ENCODE results near the gene B3GALT6.

Gene B3GALT6

GRCh38 chr1:1216770-1217620 is 15.0 kb upstream of the B3GALT6 start:
- ATAC-seq = peak; percentile 23 to 39

GRCh38 chr1:1217621-1218523 is 14.2 kb upstream of the B3GALT6 start:
- no peak for ATAC-seq

GRCh38 chr1:1218524-1219200 is 13.4 kb upstream of the B3GALT6 start:
- ATAC-seq = no peak

GRCh38 chr1:1219341-1219740 is 12.7 kb upstream of the B3GALT6 start:
- ATAC-seq = peak; percentile 31 to 46

- ATAC-seq = no peak
These were observed 11.8 kb upstream of the B3GALT6 start for GRCh38 chr1:1220197-1220596.

- ATAC-seq = no peak
These were observed 10.0 kb upstream of the B3GALT6 start for GRCh38 chr1:1221887-1222574.

- no peak for ATAC-seq
These were observed 9.3 kb upstream of the B3GALT6 start for GRCh38 chr1:1222575-1223225.

GRCh38 chr1:1223321-1223720 is 8.7 kb upstream of the B3GALT6 start:
- ATAC-seq = no peak

GRCh38 chr1:1223891-1224290 is 8.1 kb upstream of the B3GALT6 start:
- ATAC-seq = no peak

GRCh38 chr1:1225238-1225845 is 6.7 kb upstream of the B3GALT6 start:
- ATAC-seq = no peak

- no peak for ATAC-seq
These were observed 6.1 kb upstream of the B3GALT6 start for GRCh38 chr1:1225913-1226312.

GRCh38 chr1:1226566-1227362 is 5.3 kb upstream of the B3GALT6 start:
- no peak for ATAC-seq

- no peak for ATAC-seq
These were observed 4.7 kb upstream of the B3GALT6 start for GRCh38 chr1:1227386-1227785.

- ATAC-seq = no peak
These were observed 3.9 kb upstream of the B3GALT6 start for GRCh38 chr1:1228187-1228586.

- ATAC-seq = no peak
These were observed 3.3 kb upstream of the B3GALT6 start for GRCh38 chr1:1228596-1229321.

GRCh38 chr1:1229770-1230169 is 2.3 kb upstream of the B3GALT6 start:
- ATAC-seq = no peak

GRCh38 chr1:1230656-1231399 is 1.2 kb upstream of the B3GALT6 start:
- ATAC-seq = no peak

- ATAC-seq = peak; percentile 94 to 96
These were observed 433 bp upstream of the B3GALT6 start, which contains the start of gene SDF4 for GRCh38 chr1:1231400-1232207. Gene SDF4, minus strand, starts transcription at chr1:1232001. Its CDS starts 3,229 bp downstream, at chr1:1228772.
